Measurements from ENCODE around the gene NOX3.
"Not testable (repeated sequence)": the region's sequence is repeated elsewhere in the genome, so short reads cannot be mapped to it uniquely, and the experiment has no call there.

The NOX3 gene

DNA sequence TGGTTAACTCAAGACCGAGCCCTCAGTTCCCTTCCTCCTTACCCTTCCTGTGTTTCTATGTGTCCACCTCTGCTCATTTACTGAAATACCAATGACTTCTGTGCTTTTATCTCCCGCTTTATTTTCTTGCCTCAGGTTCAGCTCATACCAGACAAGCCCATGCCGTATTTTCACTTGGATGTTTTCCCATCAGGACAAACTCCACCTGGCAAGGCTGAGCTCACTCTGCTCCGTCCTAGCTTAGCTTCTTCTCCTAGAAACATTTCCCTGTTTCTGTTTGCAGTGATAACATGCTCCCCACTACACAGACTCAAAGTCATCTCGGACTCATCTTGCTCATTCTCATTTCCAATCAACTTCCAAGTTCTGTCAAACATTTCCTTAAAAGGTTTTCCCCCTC is 84.4 kb downstream of the NOX3 start:
- DNase-seq (ENCODE audit: low read depth), result no peak

DNA sequence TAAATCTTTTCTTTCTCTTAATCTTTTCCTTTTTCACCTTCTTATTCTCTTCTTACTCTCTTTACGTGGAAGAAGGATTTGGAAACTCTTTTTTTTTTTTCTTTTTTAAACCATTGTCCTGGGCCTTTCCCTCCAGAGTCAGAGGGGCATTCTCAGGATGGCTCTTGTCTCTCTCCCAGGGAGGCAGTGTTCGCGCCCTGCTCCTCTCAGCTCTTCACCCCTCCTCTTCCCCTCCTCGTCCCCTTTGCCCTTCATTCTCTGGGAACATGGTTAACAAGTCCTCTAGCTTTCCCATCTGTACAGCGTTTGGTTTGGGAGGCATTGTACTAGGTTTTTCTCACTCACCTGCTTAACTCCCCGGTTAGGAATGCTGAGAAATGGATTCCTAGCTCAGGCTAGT is 89.3 kb downstream of the NOX3 start:
- no peak for DNase-seq (ENCODE audit: low read depth)

DNA sequence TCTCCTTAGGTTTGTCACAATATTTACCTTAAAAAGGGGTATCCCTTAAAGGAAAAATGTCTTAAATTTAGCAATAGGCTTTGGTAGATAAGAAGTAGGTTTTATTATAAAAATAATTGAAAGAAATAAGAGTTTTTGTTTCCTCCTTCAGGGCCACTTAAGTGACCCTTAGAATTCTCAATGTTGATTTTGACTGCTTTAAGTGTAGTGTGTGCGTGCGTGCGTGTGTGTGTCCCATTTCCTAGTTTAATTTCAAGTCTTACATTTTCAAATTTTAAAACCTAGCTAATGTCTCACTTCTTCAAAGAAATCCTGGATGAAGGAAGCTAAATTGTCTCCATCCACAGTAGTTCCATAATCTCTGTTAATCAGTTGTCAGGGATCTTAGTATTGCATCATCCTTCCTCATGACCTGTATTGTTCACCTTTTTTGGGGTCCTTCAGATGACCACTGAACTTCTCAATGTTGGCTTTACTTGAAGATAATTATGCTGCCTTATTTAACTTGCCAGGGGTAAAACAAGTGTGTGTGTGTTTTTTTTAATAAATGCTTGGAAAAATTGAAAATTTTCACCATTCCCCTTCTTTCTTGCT is 90.7 kb downstream of the NOX3 start:
- DNase-seq (ENCODE audit: low read depth), result no peak

- not testable (repeated sequence) for DNase-seq (ENCODE audit: low read depth)
Measured at GRCh38 chr6:155364021-155364420, 91.6 kb downstream of the NOX3 start.

GRCh38 chr6:155362968-155363632 is 92.5 kb downstream of the NOX3 start:
- not testable (repeated sequence) for DNase-seq (ENCODE audit: low read depth)

DNA sequence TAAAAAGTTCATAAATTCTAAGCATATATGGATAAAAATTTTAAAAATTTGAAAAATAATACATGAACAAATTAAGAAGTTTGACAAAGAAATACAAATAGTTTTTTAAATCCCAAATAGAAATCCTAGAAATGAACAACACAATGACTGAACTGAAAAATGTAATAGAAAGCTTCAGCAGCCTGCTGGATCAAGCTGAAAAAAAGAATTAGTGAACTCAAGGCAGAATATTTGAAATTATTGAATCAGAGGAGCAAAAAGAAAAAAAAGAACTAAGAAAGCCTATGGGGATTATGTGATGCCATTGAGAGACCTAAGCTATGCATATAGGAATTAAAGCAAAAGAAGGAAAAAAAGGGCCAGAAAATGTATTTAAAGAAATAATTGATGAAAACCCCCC is 101.5 kb downstream of the NOX3 start:
- DNase-seq (ENCODE audit: low read depth), result no peak

GRCh38 chr6:155352811-155353210 is 102.8 kb downstream of the NOX3 start:
- DNase-seq (ENCODE audit: low read depth), result no peak

DNA sequence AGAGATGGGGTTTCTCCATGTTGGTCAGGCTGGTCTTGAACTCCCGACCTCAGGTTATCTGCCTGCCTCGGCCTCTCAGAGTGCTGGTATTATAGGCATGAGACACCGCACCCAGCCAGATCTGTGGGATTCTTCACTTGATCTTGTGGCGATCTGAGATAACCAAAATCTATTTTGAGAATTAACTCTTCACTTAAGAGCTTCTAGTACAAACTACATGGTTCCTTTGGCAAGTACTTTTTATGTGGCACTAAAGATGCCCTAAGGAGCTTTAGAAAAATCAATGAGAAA is 103.6 kb downstream of the NOX3 start:
- DNase-seq (ENCODE audit: low read depth), result no peak

DNA sequence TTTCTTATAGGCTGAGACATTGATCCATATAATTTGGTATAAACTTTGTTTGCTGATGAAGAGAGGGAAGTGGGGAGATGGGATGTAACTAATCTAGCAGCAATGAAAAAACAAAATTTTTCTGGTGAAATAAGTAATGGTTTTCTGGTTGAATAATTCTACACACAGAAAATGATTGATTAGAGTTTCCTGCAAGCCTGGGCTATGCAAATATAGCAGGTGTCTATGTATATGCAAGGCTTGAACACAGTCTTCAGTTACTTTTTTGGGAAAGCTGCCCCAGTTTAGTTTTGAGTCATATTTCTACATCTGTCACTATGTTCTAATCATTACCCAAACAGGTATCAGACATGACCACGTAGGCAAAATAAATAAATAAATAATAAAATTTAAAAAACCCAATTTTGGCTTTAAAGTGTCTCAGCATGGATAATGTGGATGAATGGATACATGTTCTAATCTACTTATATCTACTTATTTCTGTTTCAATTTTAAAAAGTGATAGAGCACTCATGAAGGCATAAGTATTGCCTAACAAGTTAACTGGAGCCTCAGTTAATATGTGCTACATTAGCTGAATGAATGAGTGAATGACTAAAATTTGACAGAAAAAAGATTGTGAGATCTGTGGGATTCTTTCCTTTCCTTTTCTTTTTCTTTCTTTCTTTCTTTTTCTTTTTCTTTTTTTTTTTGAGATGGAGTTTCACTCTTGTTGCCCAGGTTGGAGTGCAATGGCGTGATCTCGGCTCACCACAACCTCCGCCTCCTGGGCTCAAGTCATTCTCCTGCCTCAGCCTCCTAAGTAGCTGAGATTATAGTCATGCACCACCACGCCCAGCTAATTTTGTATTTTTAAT is 104.1 kb downstream of the NOX3 start:
- no peak for DNase-seq (ENCODE audit: low read depth)

DNA sequence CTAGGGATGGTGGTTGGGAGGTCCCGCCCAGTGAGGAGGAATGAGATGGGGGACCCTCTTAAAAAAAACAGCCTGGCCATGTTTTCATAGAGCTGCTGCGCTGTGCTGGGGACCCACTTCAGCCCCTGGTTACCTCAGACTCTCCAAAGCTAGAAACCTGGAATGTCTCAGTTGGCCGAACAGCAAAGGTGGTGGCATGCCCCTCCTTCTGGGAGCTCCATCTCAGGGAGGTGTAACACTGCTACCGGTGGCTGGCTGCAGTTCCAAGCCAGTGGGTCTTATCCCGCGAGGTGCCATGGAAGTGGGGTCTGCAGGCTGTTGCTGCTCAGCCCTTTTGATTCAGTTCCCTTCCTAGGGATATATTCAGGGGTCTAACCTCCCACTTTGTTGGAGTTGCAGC is 105.7 kb downstream of the NOX3 start:
- DNase-seq (ENCODE audit: low read depth), result no peak

- DNase-seq (ENCODE audit: low read depth), result no peak
Measured at GRCh38 chr6:155349129-155349528, 106.5 kb downstream of the NOX3 start.

GRCh38 chr6:155347800-155348199 is 107.8 kb downstream of the NOX3 start:
- no peak for DNase-seq (ENCODE audit: low read depth)

GRCh38 chr6:155346957-155347356 is 108.7 kb downstream of the NOX3 start:
- DNase-seq (ENCODE audit: low read depth), result no peak
